Upper lobe of right lung (tissue), 1 donor: ENCODE data around the gene SCAMP3. TPM values are rescaled to one million over a fixed set of nuclear protein-coding genes. Genes with fewer than 3 reads are reported as not detected.
A peak's percentile ranks its signal among the peaks of the same experiment; 100 is the strongest.
"Not testable (repeated sequence)": the region's sequence is repeated elsewhere in the genome, so short reads cannot be mapped to it uniquely, and the experiment has no call there.

Experiments
- ATAC-seq: fragments of 200-7000 bp; cut with Tn5 transposase; one replicate; pipeline ENCODE4 v1.9.1; 2020; ENCODE audit warnings: mild to moderate bottlenecking, moderate library complexity
- DNase-seq: peaks from one replicate; pipeline ENCODE4 v3.0.0-alpha.2; 2020
- H3K27ac ChIP-seq: fragments of 200-600 bp; one replicate; pipeline ENCODE4 v1.8.0; 2022
- H3K27me3 ChIP-seq: fragments of 200-600 bp; one replicate; pipeline ENCODE4 v1.8.0; 2022; ENCODE audit warnings: mild to moderate bottlenecking
- H3K36me3 ChIP-seq: fragments of 200-600 bp; one replicate; pipeline ENCODE4 v1.8.0; 2022
- H3K4me1 ChIP-seq: fragments of 200-600 bp; one replicate; pipeline ENCODE4 v1.8.0; 2022
- H3K4me3 ChIP-seq: fragments of 200-600 bp; one replicate; pipeline ENCODE4 v1.8.0; 2022; ENCODE audit warnings: mild to moderate bottlenecking
- H3K9me3 ChIP-seq: fragments of 200-600 bp; one replicate; pipeline ENCODE4 v1.8.0; 2022
- intact Hi-C: fragments of 100-400 bp; cut with DNase I; formaldehyde crosslinking; loops from one replicate; pipeline ENCODE4 v1.11.0; 2022
- total RNA-seq: library from RNA; stranded (reverse); fragmentation: NEBNext Ultra II Directional; extraction: Animal tissue kit (Norgen Biotek cat#: 25700); gene quantifications from one replicate; pipeline ENCODE4 v1.2.1, GENCODE V29; 2021
- TF ChIP-seq, protein P1 (sequence below): fragments of 200-600 bp; IDR thresholded peaks from one replicate; pipeline ENCODE4 v1.8.0; 2022; ENCODE audit warnings: antibody characterized with exemption
- donor health status: DM: no; HTN: yes; CAD: no; lungs with severe emphysema.

The SCAMP3 gene
- total RNA-seq, 1 donor from 2014 or later, result 70.9 TPM

GRCh38 chr1:155223047-155223446 is 39.1 kb downstream of the SCAMP3 start:
- peaks cover 32% of the 10 kb centered on the region for H3K4me1 ChIP-seq
- no peaks in the 10 kb centered on the region for H3K36me3 ChIP-seq
- intact Hi-C loops, result no loop called here
- DNase-seq (no peak), ATAC-seq (no peak)
- TF ChIP-seq, protein P1, sequence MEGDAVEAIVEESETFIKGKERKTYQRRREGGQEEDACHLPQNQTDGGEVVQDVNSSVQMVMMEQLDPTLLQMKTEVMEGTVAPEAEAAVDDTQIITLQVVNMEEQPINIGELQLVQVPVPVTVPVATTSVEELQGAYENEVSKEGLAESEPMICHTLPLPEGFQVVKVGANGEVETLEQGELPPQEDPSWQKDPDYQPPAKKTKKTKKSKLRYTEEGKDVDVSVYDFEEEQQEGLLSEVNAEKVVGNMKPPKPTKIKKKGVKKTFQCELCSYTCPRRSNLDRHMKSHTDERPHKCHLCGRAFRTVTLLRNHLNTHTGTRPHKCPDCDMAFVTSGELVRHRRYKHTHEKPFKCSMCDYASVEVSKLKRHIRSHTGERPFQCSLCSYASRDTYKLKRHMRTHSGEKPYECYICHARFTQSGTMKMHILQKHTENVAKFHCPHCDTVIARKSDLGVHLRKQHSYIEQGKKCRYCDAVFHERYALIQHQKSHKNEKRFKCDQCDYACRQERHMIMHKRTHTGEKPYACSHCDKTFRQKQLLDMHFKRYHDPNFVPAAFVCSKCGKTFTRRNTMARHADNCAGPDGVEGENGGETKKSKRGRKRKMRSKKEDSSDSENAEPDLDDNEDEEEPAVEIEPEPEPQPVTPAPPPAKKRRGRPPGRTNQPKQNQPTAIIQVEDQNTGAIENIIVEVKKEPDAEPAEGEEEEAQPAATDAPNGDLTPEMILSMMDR, result no peak
- no peaks in the 10 kb centered on the region for H3K27me3 ChIP-seq
- H3K9me3 ChIP-seq, result no peaks in the 10 kb centered on the region
- H3K4me3 ChIP-seq, result no peak overlapping the region
- H3K27ac ChIP-seq, result no peak overlapping the region

- ATAC-seq, H3K4me3 ChIP-seq, DNase-seq, H3K9me3 ChIP-seq, H3K27ac ChIP-seq, H3K36me3 ChIP-seq, H3K27me3 ChIP-seq, intact Hi-C loops: not testable (repeated sequence)
- H3K4me1 ChIP-seq, result peaks cover 20% of the 10 kb centered on the region
Observed at GRCh38 chr1:155220211-155220965, 41.8 kb downstream of the SCAMP3 start.

DNA sequence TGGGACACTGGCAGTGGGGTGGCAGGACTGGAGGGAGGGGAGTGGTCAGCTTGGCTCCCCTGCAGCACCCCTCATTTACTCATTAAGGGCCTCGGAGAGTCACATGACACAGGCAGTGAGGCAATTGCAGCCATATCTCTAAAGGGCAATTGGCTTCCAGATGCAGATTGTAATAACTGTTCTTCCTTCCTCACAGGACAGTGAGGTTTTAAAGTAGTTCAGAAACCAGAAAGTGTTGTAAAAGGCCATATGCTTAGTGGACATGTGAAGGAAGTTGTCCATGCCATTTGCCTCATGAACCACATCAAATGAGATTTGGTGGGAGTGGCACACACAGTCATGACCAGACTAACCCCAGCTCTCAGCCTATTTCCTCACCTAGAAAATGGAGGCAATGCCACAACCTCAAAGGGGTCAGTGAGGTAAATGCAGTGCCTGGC is 42.5 kb downstream of the SCAMP3 start:
- TF ChIP-seq, protein P1, result no peak
- ATAC-seq (peak; percentile 76), DNase-seq (no peak)
- Histone ChIP-seq H3K36me3 (no peaks in the 10 kb centered on the region), H3K27me3 (no peaks in the 10 kb centered on the region), H3K9me3 (no peaks in the 10 kb centered on the region), H3K4me1 (peaks cover 12% of the 10 kb centered on the region), H3K4me3 (no peak overlapping the region), H3K27ac (peak overlapping the region; percentile 8)
- intact Hi-C loops, result no loop called here

DNA sequence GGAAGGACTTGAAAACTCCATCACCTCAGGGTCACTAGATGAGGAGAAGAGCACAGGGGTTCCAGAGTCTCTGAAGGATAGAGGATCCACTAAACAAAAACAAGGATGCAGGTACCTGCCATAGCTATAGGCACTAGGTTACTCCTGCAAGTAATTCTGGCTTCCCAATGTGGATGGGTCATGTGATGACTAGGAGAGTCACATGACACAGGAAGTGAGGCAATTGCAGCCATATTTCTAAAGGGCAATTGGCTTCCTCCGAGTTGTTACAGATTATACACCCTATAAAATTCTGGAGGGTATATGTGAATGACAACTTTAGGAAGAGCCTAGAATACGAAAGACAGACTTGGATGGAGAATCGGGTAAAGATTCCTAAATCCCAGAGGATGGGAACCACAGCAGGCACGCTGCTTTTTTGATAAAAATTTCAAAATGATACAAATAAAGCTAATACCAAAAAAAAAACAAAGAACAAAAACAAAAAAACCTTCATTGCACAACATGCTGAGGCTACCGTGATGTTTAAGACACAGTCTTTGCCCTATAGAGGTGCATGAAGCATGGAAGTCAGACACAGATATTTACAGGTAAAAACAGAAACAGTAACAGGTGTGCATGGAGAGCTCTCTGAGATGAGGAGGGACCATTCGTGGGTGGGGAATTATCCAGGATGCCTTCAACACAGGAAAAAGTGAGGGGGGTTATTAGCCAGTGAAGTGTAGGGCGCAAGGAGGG is 43.1 kb downstream of the SCAMP3 start:
- peaks cover 6% of the 10 kb centered on the region for H3K4me1 ChIP-seq
- ATAC-seq (peak; percentile 55), DNase-seq (no peak)
- TF ChIP-seq, protein P1, result no peak
- H3K27ac ChIP-seq, result peak overlapping the region; percentile 8
- no peaks in the 10 kb centered on the region for H3K9me3 ChIP-seq
- H3K4me3 ChIP-seq, result no peak overlapping the region
- no peaks in the 10 kb centered on the region for H3K36me3 ChIP-seq
- intact Hi-C loops, result no loop called here
- no peaks in the 10 kb centered on the region for H3K27me3 ChIP-seq

DNA sequence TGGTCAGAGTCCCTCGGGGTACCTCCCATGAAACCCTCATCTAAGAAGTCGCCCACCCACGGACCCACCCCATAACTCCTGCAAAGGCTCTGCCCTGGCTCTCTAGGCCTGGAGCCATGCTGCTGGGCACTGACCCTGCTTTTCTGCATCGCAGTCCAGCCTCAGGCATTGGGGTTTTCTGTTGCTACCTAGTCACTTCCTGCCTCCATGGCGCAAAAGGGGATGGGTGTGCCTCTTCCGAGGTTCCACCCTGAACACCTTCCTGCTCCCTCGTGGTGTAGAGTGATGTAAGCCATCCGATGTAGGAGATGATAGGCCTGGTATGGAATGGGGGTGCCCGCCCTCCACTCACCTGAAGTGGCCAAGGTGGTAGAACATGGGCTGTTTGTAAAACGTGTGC is 47.5 kb downstream of the SCAMP3 start:
- ATAC-seq, H3K36me3 ChIP-seq, H3K4me3 ChIP-seq, DNase-seq, H3K9me3 ChIP-seq, H3K4me1 ChIP-seq, H3K27me3 ChIP-seq, intact Hi-C loops, H3K27ac ChIP-seq: not testable (repeated sequence)

DNA sequence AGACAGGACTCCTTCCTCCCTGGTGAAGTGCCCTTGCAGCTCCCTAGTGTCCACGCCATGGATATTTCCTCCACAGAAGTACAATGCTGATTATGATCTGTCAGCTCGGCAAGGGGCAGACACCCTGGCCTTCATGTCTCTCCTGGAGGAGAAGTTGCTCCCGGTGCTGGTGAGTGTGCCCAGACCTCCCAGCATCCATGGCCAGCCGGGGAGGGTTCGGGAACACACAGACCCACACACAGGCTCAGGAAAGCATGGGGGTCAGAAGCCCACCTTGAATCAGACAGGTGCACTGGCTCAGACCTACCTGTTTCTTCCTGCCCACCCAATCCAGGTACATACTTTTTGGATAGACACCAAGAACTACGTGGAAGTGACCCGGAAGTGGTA is 50.1 kb downstream of the SCAMP3 start:
- H3K27me3 ChIP-seq, H3K36me3 ChIP-seq, H3K27ac ChIP-seq, intact Hi-C loops, DNase-seq, ATAC-seq, H3K4me3 ChIP-seq, H3K9me3 ChIP-seq: not testable (repeated sequence)
- peaks cover 21% of the 10 kb centered on the region for H3K4me1 ChIP-seq

DNA sequence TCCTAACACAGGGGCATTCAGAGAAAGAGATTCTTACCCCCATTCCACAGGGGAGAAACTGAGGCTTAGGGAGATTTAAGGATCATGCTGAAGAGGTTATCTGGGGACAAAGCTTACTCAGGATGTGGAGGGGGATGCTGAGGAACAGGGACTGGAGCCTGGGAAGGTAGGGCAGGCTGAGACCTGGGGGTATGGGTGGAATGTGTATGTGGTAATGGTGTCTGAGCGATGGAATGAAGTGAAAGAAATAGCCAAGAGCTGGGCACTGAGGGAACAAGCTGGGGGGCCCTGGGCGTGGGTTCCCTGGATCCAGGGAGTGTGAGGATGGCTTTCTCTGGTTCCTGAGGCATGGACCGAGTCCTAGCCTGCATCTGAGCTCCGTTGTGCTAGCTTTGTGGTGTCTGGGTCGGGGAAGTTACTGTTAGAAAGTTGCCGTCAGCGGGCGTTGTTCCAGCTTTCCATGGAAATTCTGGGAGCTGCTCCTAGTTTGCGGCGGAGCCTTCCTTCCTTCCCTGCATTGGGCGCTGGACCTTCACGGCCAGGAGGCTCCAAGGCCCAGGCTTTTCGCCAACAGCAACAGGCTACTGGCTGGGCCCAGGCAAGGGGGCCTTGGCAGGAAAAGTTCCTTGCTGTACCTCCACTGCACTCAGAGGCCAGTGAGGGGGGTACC is 50.6 kb downstream of the SCAMP3 start:
- H3K27ac ChIP-seq, DNase-seq, H3K36me3 ChIP-seq, H3K27me3 ChIP-seq, H3K9me3 ChIP-seq, H3K4me3 ChIP-seq, intact Hi-C loops, ATAC-seq: not testable (repeated sequence)
- H3K4me1 ChIP-seq, result peaks cover 27% of the 10 kb centered on the region
